HG03097 (cell line): ENCODE data around the gene EXOC6.

Source experiments
- ATAC-seq: cut with Tn5 transposase; IDR thresholded peaks from one replicate; pipeline ENCODE4 v1.9.1; 2021; ENCODE audit not compliant: unreplicated experiment, low FRiP score

Gene EXOC6

GRCh38 chr10:93074597-93075368 is 226.5 kb downstream of the EXOC6 start:
- no peak for ATAC-seq

GRCh38 chr10:93075369-93076221 is 227.3 kb downstream of the EXOC6 start:
- no peak for ATAC-seq

GRCh38 chr10:93076871-93077270 is 228.6 kb downstream of the EXOC6 start:
- no peak for ATAC-seq

GRCh38 chr10:93077860-93078337 is 229.6 kb downstream of the EXOC6 start:
- ATAC-seq, result no peak

GRCh38 chr10:93079663-93080349 is 231.5 kb downstream of the EXOC6 start:
- no peak for ATAC-seq

GRCh38 chr10:93080350-93081046 is 232.2 kb downstream of the EXOC6 start:
- no peak for ATAC-seq

- no peak for ATAC-seq
Observed at GRCh38 chr10:93081318-93081717, 233.0 kb downstream of the EXOC6 start.

GRCh38 chr10:93081834-93082233 is 233.5 kb downstream of the EXOC6 start:
- no peak for ATAC-seq

GRCh38 chr10:93083743-93084539 is 235.6 kb downstream of the EXOC6 start:
- ATAC-seq, result no peak

GRCh38 chr10:93085272-93085859 is 237.0 kb downstream of the EXOC6 start:
- ATAC-seq, result no peak

- no peak for ATAC-seq
Observed at GRCh38 chr10:93086289-93086688, 238.0 kb downstream of the EXOC6 start.

GRCh38 chr10:93087846-93088245 is 239.5 kb downstream of the EXOC6 start:
- no peak for ATAC-seq

- no peak for ATAC-seq
Observed at GRCh38 chr10:93088466-93088865, 240.1 kb downstream of the EXOC6 start.

GRCh38 chr10:93090619-93091018 is 242.3 kb downstream of the EXOC6 start:
- no peak for ATAC-seq

- no peak for ATAC-seq
Observed at GRCh38 chr10:93091960-93092359, 243.6 kb downstream of the EXOC6 start.

GRCh38 chr10:93095225-93095624 is 246.9 kb downstream of the EXOC6 start:
- ATAC-seq, result no peak

- no peak for ATAC-seq
Observed at GRCh38 chr10:93096901-93097300, 248.6 kb downstream of the EXOC6 start.

GRCh38 chr10:93097386-93097785 is 249.1 kb downstream of the EXOC6 start:
- ATAC-seq, result no peak

- no peak for ATAC-seq
Observed at GRCh38 chr10:93098816-93099215, 250.5 kb downstream of the EXOC6 start.
